Measurements from ENCODE around the gene CACNB2. TPM values are rescaled to one million over a fixed set of nuclear protein-coding genes. Genes with fewer than 3 reads are reported as not detected.

The CACNB2 gene
- polyA plus RNA-seq, 2 of the 4 experiments (the other 2 are of a cell fraction) = not detected

DNA sequence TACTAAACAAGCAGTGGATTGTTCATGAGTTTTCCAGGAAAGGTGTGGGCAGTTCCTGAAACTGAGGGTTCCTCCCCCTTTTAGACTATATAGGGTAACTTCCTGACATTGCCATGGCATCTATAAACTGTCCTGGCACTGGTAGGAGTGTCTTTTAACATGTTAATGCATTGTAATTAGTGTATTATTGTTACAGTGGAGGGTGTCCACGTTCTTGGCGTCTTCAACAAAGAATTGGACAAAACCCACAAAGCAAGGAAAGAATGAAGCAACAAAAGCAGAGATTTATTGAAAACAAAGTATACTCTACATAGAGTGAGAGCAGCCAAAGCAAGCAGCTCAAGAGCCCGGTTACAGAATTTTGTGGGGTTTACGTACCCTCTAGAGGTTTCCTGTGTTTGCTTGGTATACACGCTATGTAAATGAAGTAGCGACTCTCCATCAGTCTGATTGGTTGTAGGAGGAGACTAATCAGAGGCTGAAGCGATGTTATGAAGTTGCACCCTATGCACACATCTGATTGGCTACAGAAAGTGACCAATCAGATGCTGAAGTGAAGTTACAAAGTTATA lies 335.9 kb downstream of the CACNB2 start:
- Histone ChIP-seq H3K4me3 (no peak overlapping the region), H3K27ac (no peak overlapping the region), H3K4me1 (no peaks in the 10 kb centered on the region), H3K4me2 (no peak overlapping the region), H3K9me3 (no peaks in the 10 kb centered on the region)
- TF ChIP-seq RCOR1 (IDR thresholded peaks at IDR 0.05; ENCODE audit: low read depth, low read length) = no peak
- TF ChIP-seq, protein P1, sequence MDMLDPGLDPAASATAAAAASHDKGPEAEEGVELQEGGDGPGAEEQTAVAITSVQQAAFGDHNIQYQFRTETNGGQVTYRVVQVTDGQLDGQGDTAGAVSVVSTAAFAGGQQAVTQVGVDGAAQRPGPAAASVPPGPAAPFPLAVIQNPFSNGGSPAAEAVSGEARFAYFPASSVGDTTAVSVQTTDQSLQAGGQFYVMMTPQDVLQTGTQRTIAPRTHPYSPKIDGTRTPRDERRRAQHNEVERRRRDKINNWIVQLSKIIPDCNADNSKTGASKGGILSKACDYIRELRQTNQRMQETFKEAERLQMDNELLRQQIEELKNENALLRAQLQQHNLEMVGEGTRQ (IDR thresholded peaks at IDR 0.05) = no peak
- TF ChIP-seq MAZ (IDR thresholded peaks at IDR 0.05; ENCODE audit: borderline replicate concordance, low read depth, low read length) = no peak
- TF ChIP-seq BCL3 (IDR thresholded peaks at IDR 0.05) = no peak
- TF ChIP-seq TFCP2L1 (CRISPR knock-in tag; IDR thresholded peaks at IDR 0.05) = no peak
- no peak for TF ChIP-seq KDM5A (IDR thresholded peaks at IDR 0.05)
- no peak for TF ChIP-seq ATOH8 (CRISPR knock-in tag; IDR thresholded peaks at IDR 0.05; ENCODE audit: low read depth)
- TF ChIP-seq GATA3 (IDR thresholded peaks at IDR 0.05; ENCODE audit: borderline replicate concordance) = no peak
- FAIRE-seq (no peak), ATAC-seq (no peak), DNase-seq (ENCODE audit: low read depth in 1 of 2, low spot score in 1 of 2) (no peak)
- CTCF ChIA-PET = no interaction called here
- 66% methylated on average over 7 of the region's 7 CpGs for WGBS (ENCODE audit: missing lambda C conversion rate)
- POLR2A ChIA-PET = no interaction called here

DNA sequence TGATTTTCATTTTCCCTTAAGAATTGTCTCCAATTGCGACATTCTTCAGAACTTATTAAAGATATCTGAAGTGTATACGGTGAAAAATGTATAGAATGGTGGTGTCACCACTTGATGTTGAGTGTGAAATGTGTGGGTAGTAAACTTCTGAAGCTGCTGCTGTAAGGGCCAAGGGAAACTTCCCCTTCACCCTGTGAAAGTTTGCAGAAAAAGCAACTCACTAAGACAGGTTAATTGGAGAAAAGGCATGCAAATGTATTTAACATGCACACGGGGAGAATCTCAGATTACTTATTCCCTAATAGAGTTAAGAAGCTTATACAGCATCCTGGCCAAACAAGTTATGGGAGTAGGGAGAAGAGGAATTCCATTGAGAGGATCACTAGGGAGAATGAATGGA lies 338.1 kb downstream of the CACNB2 start:
- DNase-seq (ENCODE audit: low read depth in 1 of 2, low spot score in 1 of 2) (no peak), ATAC-seq (no peak), FAIRE-seq (no peak)
- CTCF ChIA-PET = no interaction called here
- Histone ChIP-seq H3K9me3 (no peaks in the 10 kb centered on the region), H3K4me2 (no peak overlapping the region), H3K4me1 (no peaks in the 10 kb centered on the region), H3K27ac (no peak overlapping the region), H3K4me3 (no peak overlapping the region)
- 77% methylated on average over 3 of the region's 3 CpGs for WGBS (ENCODE audit: missing lambda C conversion rate)
- POLR2A ChIA-PET = no interaction called here
- TF ChIP-seq CBX2 (IDR thresholded peaks at IDR 0.05; ENCODE audit: borderline replicate concordance, low read depth) (no peak), CBX8 (IDR thresholded peaks at IDR 0.05) (no peak), EHMT2 (IDR thresholded peaks at IDR 0.05; ENCODE audit: low read depth) (no peak), RNF2 (IDR thresholded peaks at IDR 0.05; ENCODE audit: borderline replicate concordance, low read depth) (no peak), FOSL2 (IDR thresholded peaks at IDR 0.05) (no peak), FOSL2 (CRISPR knock-in tag; IDR thresholded peaks at IDR 0.05) (no peak), EHF (CRISPR knock-in tag; IDR thresholded peaks at IDR 0.05) (no peak), SREBF2 (IDR thresholded peaks at IDR 0.05) (no peak), POLR2A (IDR thresholded peaks at IDR 0.05; ENCODE audit: low read length) (no peak), GATA3 (IDR thresholded peaks at IDR 0.05; ENCODE audit: borderline replicate concordance) (no peak), TFCP2L1 (CRISPR knock-in tag; IDR thresholded peaks at IDR 0.05) (no peak), BHLHE40 (IDR thresholded peaks at IDR 0.05; ENCODE audit: low read depth, low read length) (no peak), CEBPB (IDR thresholded peaks at IDR 0.05) (no peak), EP300 (IDR thresholded peaks at IDR 0.05) (no peak), RAD21 (conservative IDR thresholded peaks at IDR 0.05 in 1 of 2, IDR thresholded peaks at IDR 0.05 in 1 of 2) (no peak), NPAS2 (CRISPR knock-in tag; IDR thresholded peaks at IDR 0.05; ENCODE audit: borderline replicate concordance) (no peak), CHD4 (IDR thresholded peaks at IDR 0.05; ENCODE audit: borderline replicate concordance) (no peak)
- TF ChIP-seq, protein P2, sequence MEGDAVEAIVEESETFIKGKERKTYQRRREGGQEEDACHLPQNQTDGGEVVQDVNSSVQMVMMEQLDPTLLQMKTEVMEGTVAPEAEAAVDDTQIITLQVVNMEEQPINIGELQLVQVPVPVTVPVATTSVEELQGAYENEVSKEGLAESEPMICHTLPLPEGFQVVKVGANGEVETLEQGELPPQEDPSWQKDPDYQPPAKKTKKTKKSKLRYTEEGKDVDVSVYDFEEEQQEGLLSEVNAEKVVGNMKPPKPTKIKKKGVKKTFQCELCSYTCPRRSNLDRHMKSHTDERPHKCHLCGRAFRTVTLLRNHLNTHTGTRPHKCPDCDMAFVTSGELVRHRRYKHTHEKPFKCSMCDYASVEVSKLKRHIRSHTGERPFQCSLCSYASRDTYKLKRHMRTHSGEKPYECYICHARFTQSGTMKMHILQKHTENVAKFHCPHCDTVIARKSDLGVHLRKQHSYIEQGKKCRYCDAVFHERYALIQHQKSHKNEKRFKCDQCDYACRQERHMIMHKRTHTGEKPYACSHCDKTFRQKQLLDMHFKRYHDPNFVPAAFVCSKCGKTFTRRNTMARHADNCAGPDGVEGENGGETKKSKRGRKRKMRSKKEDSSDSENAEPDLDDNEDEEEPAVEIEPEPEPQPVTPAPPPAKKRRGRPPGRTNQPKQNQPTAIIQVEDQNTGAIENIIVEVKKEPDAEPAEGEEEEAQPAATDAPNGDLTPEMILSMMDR (IDR thresholded peaks at IDR 0.05) = no peak
- TF ChIP-seq, protein P1 (IDR thresholded peaks at IDR 0.05) = no peak
- TF ChIP-seq, protein P3, sequence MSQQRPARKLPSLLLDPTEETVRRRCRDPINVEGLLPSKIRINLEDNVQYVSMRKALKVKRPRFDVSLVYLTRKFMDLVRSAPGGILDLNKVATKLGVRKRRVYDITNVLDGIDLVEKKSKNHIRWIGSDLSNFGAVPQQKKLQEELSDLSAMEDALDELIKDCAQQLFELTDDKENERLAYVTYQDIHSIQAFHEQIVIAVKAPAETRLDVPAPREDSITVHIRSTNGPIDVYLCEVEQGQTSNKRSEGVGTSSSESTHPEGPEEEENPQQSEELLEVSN (IDR thresholded peaks at IDR 0.05; ENCODE audit: borderline replicate concordance, low read depth) = no peak

All from A549 (cell line).